H1 (cell line): ENCODE results near the gene MBD3L5. TPM values are rescaled to one million over a fixed set of nuclear protein-coding genes. Genes with fewer than 3 reads are reported as not detected.
"Not testable (repeated sequence)": the region's sequence is repeated elsewhere in the genome, so short reads cannot be mapped to it uniquely, and the experiment has no call there.

Experiments used
- CTCF ChIA-PET: fragments of 300-600 bp; sonication (Branson Sonifier 250); formaldehyde crosslinking; loops from one replicate; lab custom pipeline; 2021; ENCODE audit not compliant: partially characterized antibody; lab: Charles Lee
- POLR2A ChIA-PET: fragments of 300-600 bp; sonication (Branson Sonifier 250); formaldehyde crosslinking; loops from one replicate; lab custom pipeline; 2021; ENCODE audit warnings: inconsistent platforms; ENCODE audit not compliant: partially characterized antibody; lab: Charles Lee
- DNase-seq, 2 experiments: peaks; one replicate each; pipeline versions ENCODE4 v3.0.0 to v3.0.0-alpha.2; 2010 to 2022; ENCODE audit warnings: low spot score in 2 of 2, low read depth in 1 of 2, mixed read lengths in 1 of 2
- FAIRE-seq: peaks from 2 replicates; lab custom pipeline; 2011; peaks lifted over from hg19 to GRCh38; lab: Jason Lieb, UNC
- H2AFZ ChIP-seq: 2 replicates; pipeline ENCODE4 v1.8.1; 2012; ENCODE audit warnings: low read length, inconsistent platforms
- H2AK5ac ChIP-seq: 2 replicates; pipeline ENCODE4 v1.6.1; 2013; ENCODE audit warnings: low read depth, low read length
- H2BK120ac ChIP-seq: replicated peaks from 2 replicates; pipeline ENCODE3; 2013; ENCODE audit warnings: low read depth, low read length, inconsistent platforms
- H2BK12ac ChIP-seq: 2 replicates; pipeline ENCODE4 v1.6.1; 2013; ENCODE audit warnings: low read depth, low read length
- H2BK15ac ChIP-seq: 2 replicates; pipeline ENCODE4 v1.6.1; 2013; ENCODE audit warnings: low read length
- H2BK20ac ChIP-seq: 2 replicates; pipeline ENCODE4 v1.6.1; 2013; ENCODE audit warnings: low read length
- H2BK5ac ChIP-seq: 2 replicates; pipeline ENCODE4 v1.6.1; 2013; ENCODE audit warnings: low read depth, low read length
- H3K14ac ChIP-seq: 2 replicates; pipeline ENCODE4 v1.6.1; 2013; ENCODE audit warnings: inconsistent platforms; ENCODE audit not compliant: insufficient read length
- H3K18ac ChIP-seq: 2 replicates; pipeline ENCODE4 v1.6.1; 2013; ENCODE audit warnings: low read length; ENCODE audit errors: extremely low read depth
- H3K23ac ChIP-seq: 2 replicates; pipeline ENCODE4 v1.6.1; 2013; ENCODE audit warnings: inconsistent platforms; ENCODE audit not compliant: insufficient read length
- H3K23me2 ChIP-seq: 2 replicates; pipeline ENCODE4 v1.6.1; 2013; ENCODE audit warnings: low read depth, low read length
- H3K27ac ChIP-seq: 2 replicates; pipeline ENCODE4 v1.6.1; 2011; ENCODE audit warnings: low read depth, low read length, inconsistent platforms
- H3K27me3 ChIP-seq, 4 experiments: replicated peaks in 1 of 4; 1 replicate in 1 of 4; 2 replicates in 3 of 4; pipeline versions ENCODE4 v1.6.1 to v1.8.1; 2011 to 2013; ENCODE audit warnings: low read length in 3 of 4, mild to moderate bottlenecking in 3 of 4, inconsistent platforms in 2 of 4, mixed read lengths in 2 of 4, moderate library complexity in 1 of 4; ENCODE audit not compliant: control insufficient read depth in 3 of 4, insufficient read depth in 3 of 4; ENCODE audit errors: extremely low read depth in 1 of 4
- H3K36me3 ChIP-seq, 4 experiments: 2 replicates each; pipeline versions ENCODE4 v1.6.1 to v1.8.1; 2011 to 2013; ENCODE audit warnings: mild to moderate bottlenecking in 4 of 4, low read length in 3 of 4, moderate library complexity in 2 of 4, control low read depth in 1 of 4, inconsistent platforms in 1 of 4; ENCODE audit not compliant: insufficient read depth in 4 of 4, control insufficient read depth in 2 of 4
- H3K4ac ChIP-seq: replicated peaks from 2 replicates; pipeline ENCODE3; 2013; ENCODE audit warnings: low read length, low read depth, mixed read lengths, inconsistent platforms; ENCODE audit not compliant: insufficient read length
- H3K4me1 ChIP-seq, 4 experiments: replicated peaks in 1 of 4; 1 replicate in 1 of 4; 2 replicates in 3 of 4; pipeline versions ENCODE4 v1.6.1 to v1.8.1; 2011 to 2013; ENCODE audit warnings: low read length in 3 of 4, inconsistent platforms in 2 of 4, mixed read lengths in 1 of 4; ENCODE audit not compliant: insufficient read depth in 4 of 4, control insufficient read depth in 3 of 4
- H3K4me2 ChIP-seq, 2 experiments: 2 replicates each; pipeline versions ENCODE4 v1.6.1 to v1.8.1; 2011 to 2013; ENCODE audit warnings: low read depth in 2 of 2, low read length in 2 of 2, control low read depth in 1 of 2, inconsistent platforms in 1 of 2, mild to moderate bottlenecking in 1 of 2; ENCODE audit not compliant: insufficient read depth in 1 of 2
- H3K4me3 ChIP-seq, 4 experiments: fragments of 200-600, 300-600 bp in 1 of 4; sonication (generic), shearing (Covaris generic), sonication (Bioruptor Twin) in 1 of 4; 2 replicates each; pipeline versions ENCODE4 v1.5.1 to v1.8.1; 2011 to 2016; ENCODE audit warnings: low read length in 4 of 4, low read depth in 3 of 4, control low read depth in 2 of 4, inconsistent platforms in 2 of 4, mild to moderate bottlenecking in 2 of 4, mixed read lengths in 1 of 4, moderate library complexity in 1 of 4; ENCODE audit not compliant: insufficient read depth in 2 of 4; ENCODE audit errors: extremely low read depth in 1 of 4
- H3K56ac ChIP-seq: replicated peaks from 2 replicates; pipeline ENCODE3; 2013; ENCODE audit warnings: low read depth, mild to moderate bottlenecking, mixed read lengths, low read length, inconsistent platforms; ENCODE audit not compliant: insufficient read length
- H3K79me1 ChIP-seq: 2 replicates; pipeline ENCODE4 v1.6.1; 2013; ENCODE audit warnings: low read depth, low read length, control low read depth
- H3K79me2 ChIP-seq, 2 experiments: 2 replicates each; pipeline versions ENCODE4 v1.6.1 to v1.8.1; 2012 to 2013; ENCODE audit warnings: low read length in 2 of 2, mild to moderate bottlenecking in 2 of 2, inconsistent platforms in 1 of 2; ENCODE audit not compliant: insufficient read depth in 2 of 2, control insufficient read depth in 1 of 2
- H3K9ac ChIP-seq, 4 experiments: replicated peaks in 1 of 4; 1 replicate in 1 of 4; 2 replicates in 3 of 4; pipeline versions ENCODE4 v1.6.1 to v1.8.1; 2011 to 2013; ENCODE audit warnings: low read depth in 3 of 4, low read length in 3 of 4, control low read depth in 2 of 4, mild to moderate bottlenecking in 2 of 4, moderate library complexity in 2 of 4, inconsistent platforms in 1 of 4; ENCODE audit errors: extremely low read depth in 1 of 4
- H3K9me3 ChIP-seq, 2 experiments: 2 replicates each; pipeline versions ENCODE4 v1.6.1 to v1.8.1; 2012 to 2013; ENCODE audit warnings: mild to moderate bottlenecking in 2 of 2, moderate library complexity in 2 of 2, control low read depth in 1 of 2, inconsistent platforms in 1 of 2, low read depth in 1 of 2, low read length in 1 of 2, mixed read lengths in 1 of 2; ENCODE audit not compliant: insufficient read depth in 2 of 2
- H4K20me1 ChIP-seq, 2 experiments: replicated peaks in 1 of 2; 2 replicates each; pipeline versions ENCODE3 to v1.8.1; 2011 to 2013; ENCODE audit warnings: inconsistent platforms in 2 of 2, low read length in 2 of 2, mild to moderate bottlenecking in 1 of 2; ENCODE audit not compliant: insufficient read depth in 2 of 2, control insufficient read depth in 1 of 2
- H4K5ac ChIP-seq: 2 replicates; pipeline ENCODE4 v1.6.1; 2013; ENCODE audit warnings: low read length, low read depth, mixed read lengths, inconsistent platforms; ENCODE audit not compliant: insufficient read length
- H4K8ac ChIP-seq: 2 replicates; pipeline ENCODE4 v1.8.0; 2013; ENCODE audit warnings: mild to moderate bottlenecking, moderate library complexity, low read length, inconsistent platforms; ENCODE audit not compliant: insufficient read depth; ENCODE audit errors: extremely low read depth
- H4K91ac ChIP-seq: replicated peaks from 2 replicates; pipeline ENCODE3; 2013; ENCODE audit warnings: low read length, mixed read lengths, inconsistent platforms; ENCODE audit not compliant: insufficient read length
- WGBS, 2 experiments: shearing (Covaris generic) in 1 of 2; methylation state at CpG; one replicate each; pipeline versions ENCODE4 v1.1.6 to v1.1.7; 2013 to 2015; ENCODE audit warnings: low lambda C conversion rate in 2 of 2, mixed read lengths in 2 of 2, inconsistent platforms in 1 of 2, low coverage in 1 of 2, missing lambda C conversion rate in 1 of 2; ENCODE audit not compliant: insufficient replicate concordance in 2 of 2, insufficient coverage in 1 of 2, insufficient read length in 1 of 2; ENCODE audit errors: extremely low coverage in 1 of 2, missing lambda C conversion rate in 1 of 2; 5-methylcytosine and 5-hydroxymethylcytosine counted together
- polyA plus RNA-seq, 7 experiments: library from polyadenylated mRNA; depleted of rRNA in 3 of 7; stranded (reverse) in 5 of 7; unstranded in 2 of 7; fragments of >200 nt in 5 of 7; fragments of 200-250 nt in 2 of 7; gene quantifications; 1 replicate in 5 of 7; 2 replicates in 1 of 7; 4 replicates in 1 of 7; pipeline versions ENCODE4 v1.2.1 to v1.2.3, GENCODE V29; 2011 to 2013; ENCODE audit warnings: missing spikeins in 2 of 7, mixed read lengths in 2 of 7
- total RNA-seq: library from RNA; stranded (reverse); fragmentation: NEBNext Ultra II Directional; extraction: Animal tissue kit (Norgen Biotek cat#: 25700); gene quantifications from 2 replicates; pipeline ENCODE4 v1.2.1, GENCODE V29; 2021

Gene MBD3L5
- total and polyA plus RNA-seq, 2 of the 8 experiments (the other 6 are each of a cell fraction or from before 2014, with no cell fraction given) = not detected

- POLR2A ChIA-PET, H4K5ac ChIP-seq, H3K4me2 ChIP-seq, H2BK120ac ChIP-seq, H4K20me1 ChIP-seq, H3K36me3 ChIP-seq, H2AK5ac ChIP-seq, H3K14ac ChIP-seq, H4K8ac ChIP-seq, H3K4me3 ChIP-seq, H2BK15ac ChIP-seq, H3K56ac ChIP-seq, H2BK20ac ChIP-seq, H3K27me3 ChIP-seq, H3K27ac ChIP-seq, H3K79me1 ChIP-seq, H3K9me3 ChIP-seq, H2BK12ac ChIP-seq, H2BK5ac ChIP-seq, H3K23ac ChIP-seq, CTCF ChIA-PET, H3K9ac ChIP-seq, DNase-seq, H2AFZ ChIP-seq, H3K79me2 ChIP-seq, H3K4ac ChIP-seq, H3K18ac ChIP-seq, FAIRE-seq, H4K91ac ChIP-seq, H3K4me1 ChIP-seq, H3K23me2 ChIP-seq: not testable (repeated sequence)
- no CpG with 5 or more reads among the region's 8 CpGs for WGBS, 2 experiments
These were observed 28.2 kb downstream of the MBD3L5 start, which contains the start of gene MBD3L3 for GRCh38 chr19:7058576-7058975. TSS of gene MBD3L3 (minus strand) at chr19:7058676. CDS start at chr19:7058605, 71 bp downstream.

DNA sequence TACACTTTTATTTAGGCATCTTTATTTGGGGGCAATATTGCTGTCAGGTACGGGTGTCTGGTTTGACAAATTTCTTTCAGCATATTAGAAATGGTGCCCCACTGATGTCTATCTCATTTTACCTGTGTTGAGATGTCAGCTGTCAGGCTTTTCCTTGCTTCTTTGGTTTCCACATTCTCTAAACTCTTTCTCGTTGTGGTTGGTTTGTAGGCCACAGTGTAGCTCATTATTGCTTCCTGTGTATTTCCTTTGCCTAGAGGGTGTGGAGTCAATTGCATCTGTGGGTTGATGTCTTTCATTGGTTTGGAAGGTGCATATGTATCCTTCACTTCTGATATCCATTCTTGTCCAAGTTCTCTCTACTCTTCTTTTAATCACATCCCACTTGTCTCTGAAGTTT, 29.6 kb downstream of the MBD3L5 start:
- H2BK20ac ChIP-seq, H2BK12ac ChIP-seq, H3K79me2 ChIP-seq, H2BK120ac ChIP-seq, H3K79me1 ChIP-seq, H4K20me1 ChIP-seq, DNase-seq, H3K4ac ChIP-seq, H2BK15ac ChIP-seq, H3K18ac ChIP-seq, H2AK5ac ChIP-seq, H3K14ac ChIP-seq, H3K36me3 ChIP-seq, H3K4me3 ChIP-seq, H3K4me2 ChIP-seq, POLR2A ChIA-PET, H3K27me3 ChIP-seq, H3K9ac ChIP-seq, H2BK5ac ChIP-seq, H4K91ac ChIP-seq, FAIRE-seq, H3K23ac ChIP-seq, CTCF ChIA-PET, H3K56ac ChIP-seq, H4K5ac ChIP-seq, H3K4me1 ChIP-seq, H4K8ac ChIP-seq, H3K27ac ChIP-seq, H2AFZ ChIP-seq, H3K23me2 ChIP-seq: not testable (repeated sequence)
- WGBS, 2 experiments = 76% methylated on average over 1 of the region's 2 CpGs; no CpG with 5 or more reads in 1 of the 2 experiments
- H3K9me3 ChIP-seq = peaks cover 0 to 14% of the 10 kb centered on the region in 2 experiments; a peak in 2 of 4 replicates
